ENCODE data around the gene SEC31A.
"Not testable (repeated sequence)": the region's sequence is repeated elsewhere in the genome, so short reads cannot be mapped to it uniquely, and the experiment has no call there.

SEC31A gene

DNA sequence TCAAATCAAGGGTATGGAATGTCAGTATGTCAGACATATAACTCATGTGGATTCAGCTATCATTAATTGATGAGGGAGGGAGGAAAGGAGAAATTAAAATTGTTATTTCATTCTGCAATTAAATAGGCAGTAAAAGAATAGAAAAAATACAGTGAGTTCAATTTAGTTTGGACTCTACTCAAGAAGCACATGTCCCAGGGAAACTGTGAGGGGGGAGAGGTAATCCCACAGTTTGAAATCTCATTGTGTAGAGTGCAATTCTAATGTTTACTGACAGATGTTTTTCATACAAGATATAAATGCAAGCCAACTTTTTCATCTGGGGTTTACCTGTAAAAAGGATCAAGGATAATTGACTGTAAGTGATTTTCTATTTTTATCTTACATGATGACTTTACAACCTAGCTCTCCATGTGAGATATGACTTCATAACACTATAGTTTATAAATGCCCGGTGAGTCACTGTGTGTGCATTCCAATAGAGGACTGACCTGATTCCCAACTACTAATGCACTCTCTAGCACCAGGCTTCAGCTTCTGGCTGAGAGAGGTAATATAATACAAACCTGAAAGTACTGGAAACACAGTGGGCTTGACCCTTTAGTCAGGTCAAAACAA is 57.1 kb downstream of the SEC31A start:
- no peak for DNase-seq

DNA sequence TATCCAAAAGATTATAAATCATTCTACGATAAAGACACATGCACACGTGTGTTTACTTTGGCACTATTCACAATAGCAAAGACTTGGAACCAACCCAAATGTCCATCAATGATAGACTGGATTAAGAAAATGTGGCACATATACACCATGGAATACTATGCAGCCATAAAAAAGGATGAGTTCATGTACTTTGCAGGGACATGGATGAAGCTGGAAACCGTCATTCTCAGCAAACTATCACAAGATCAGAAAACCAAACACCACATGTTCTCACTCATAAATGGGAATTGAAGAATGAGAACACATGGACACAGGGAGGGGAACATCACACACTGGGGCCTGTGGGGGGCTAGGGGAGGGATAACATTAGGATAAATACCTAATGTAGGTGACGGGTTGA is 57.9 kb downstream of the SEC31A start:
- DNase-seq = not testable (repeated sequence)

DNA sequence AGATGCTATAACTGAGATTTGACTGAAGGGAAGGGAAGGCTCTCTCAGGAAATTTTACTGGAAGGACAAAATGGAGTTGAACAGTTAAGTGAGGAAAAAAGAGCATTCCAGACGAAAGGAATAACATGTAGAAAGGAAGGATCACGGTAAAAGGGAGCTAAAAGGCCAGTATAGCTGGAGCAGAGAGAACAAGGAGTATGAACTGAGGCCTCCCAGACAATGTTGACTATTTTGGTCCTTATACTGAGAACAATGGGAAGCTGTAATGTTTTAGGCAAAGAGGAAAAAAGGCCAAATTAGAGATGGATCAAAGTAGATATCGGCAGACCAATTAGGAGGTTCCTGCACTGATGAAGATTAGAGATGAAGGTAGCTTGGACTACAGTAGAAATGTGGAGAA is 65.5 kb downstream of the SEC31A start:
- DNase-seq = no peak

DNA sequence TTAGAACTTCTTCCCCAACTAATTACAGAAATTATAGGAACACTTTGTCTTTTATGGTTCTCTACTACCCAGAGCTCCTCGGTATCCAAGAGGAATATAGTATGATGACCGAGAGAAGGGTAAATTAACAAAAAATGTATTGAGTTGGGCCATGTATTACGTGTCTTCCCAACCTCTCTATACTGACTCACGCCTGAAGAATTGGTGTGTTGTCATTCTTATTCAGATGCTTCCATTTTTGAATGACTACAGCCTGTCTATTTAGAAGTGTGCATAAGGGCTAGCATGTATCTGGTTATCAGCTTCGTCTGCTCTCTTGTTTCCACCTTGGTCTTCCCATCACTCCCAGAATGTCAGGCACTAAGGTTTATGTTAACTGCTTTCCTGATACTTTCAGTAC is 67.9 kb downstream of the SEC31A start:
- no peak for DNase-seq

DNA sequence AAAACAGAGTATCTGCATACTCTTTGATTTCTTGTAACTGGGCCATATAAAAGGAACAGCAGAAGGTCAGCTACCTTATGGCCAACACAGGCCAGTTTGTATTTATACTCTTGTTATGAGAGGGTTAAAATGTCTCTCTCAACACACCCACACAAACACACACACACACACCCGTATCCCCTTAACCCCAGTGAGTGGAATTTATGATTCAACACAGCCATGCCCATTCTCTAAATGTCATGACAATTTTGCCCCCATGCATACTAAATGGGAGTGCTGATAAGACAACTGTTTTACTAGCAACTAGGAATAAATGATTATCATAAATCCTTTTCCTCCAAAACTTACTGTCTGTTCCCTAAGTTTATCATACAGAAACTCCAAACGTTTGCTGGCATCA is 70.3 kb downstream of the SEC31A start:
- no peak for DNase-seq

DNA sequence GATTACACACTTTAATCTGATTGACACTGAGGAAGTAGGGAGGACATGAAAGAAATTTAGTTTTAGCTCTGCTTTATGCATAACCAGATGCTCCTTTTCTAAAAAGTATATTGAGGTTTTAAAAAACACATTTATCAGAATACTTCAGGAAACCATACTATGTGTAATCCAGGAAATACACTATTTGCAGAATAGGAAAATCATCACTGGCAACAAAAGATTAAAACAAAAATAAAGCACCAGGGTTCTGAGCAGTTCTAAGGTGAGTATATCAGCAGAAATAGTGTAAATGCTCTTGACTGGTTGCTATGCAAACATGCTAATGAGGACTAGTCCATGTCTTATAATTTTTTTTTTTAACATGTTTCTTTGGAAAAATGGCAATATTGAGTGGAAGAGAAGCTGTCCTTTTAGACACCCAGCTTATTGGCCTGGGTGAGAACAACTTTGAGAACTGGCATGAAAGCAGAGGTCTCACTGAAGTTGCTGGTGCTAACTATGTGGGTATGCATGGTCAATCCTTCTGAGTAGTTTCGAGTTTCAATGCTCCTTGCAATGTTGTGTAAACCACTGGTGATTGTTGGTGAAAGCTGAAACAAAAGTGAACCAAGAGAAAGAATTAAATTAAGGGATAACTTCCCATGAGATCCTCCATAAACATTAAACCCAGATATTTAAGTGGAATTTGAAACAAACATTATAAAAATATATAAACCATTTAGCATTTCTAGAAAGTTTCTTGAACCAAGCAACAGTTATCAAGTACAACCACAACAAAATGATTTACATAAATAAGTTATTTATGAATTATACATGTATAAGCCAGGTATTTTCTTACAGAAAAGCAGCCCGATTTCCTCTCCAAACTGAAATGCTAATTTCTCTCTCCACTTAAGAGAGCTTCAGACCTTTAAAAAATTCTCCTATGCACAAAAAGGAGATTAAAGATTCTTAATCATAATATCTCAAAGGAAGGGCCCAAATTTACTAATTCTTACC is 72.0 kb downstream of the SEC31A start:
- no peak for DNase-seq

DNA sequence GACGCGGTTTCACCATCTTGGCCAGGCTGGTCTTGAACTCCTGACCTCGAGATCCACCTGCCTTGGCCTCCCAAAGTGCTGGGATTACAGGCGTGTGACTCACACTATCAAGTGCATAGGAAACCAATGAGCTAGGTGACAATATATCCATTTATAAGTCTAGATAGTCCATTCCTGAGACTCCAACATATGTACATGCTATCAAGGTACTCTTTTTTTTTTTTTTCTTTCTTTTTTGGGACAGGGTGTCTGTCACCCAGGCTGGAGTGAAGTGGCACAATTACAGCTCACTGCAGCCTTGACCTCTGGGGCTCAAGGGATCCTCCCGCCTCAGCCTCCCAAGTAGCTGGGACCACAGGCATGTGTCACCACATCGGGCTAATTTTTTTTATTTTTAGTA is 74.1 kb downstream of the SEC31A start:
- not testable (repeated sequence) for DNase-seq

DNA sequence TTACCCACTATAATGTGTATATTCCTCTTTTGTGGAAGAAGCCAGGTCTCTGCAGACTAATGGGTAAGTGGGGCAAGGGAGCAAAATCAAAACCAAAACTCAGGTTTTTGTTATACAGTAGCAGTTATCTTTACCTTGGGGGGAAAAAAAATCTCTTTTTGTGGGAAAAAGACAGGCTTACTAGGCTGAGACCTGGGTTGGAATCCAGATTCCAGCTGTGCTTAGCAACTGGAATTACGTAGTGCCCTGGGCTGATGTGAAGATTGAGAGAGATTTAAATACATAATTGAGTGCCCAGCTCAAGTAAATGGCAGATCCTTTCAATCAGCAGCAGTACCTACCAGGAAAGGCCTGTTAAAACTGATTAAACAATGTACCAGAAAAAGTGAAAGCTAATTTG is 76.9 kb downstream of the SEC31A start:
- no peak for DNase-seq

DNA sequence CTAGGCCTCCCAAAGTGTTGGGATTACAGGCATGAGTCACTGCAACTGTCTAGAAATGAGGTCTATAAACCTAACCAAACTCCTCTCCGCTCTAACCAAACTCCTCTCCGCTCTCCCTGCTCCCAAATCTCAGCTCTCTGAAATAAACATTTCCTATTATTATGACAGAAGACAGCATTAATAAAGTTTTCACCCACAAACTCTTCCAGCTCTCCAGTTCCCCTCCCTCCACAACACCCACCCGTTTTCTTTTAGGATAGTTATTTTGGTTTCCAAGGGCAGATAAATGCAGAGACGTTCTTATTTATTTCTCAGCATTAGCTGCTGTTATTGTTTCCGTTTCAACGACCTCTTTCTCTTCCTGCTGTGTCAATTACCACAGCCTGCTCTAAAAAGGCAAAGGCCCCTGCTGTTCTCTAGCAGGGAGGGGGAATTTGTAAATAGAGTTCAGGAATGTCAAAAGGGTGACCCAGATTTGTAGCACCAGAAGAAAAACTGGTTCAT is 79.1 kb downstream of the SEC31A start:
- DNase-seq = no peak

DNA sequence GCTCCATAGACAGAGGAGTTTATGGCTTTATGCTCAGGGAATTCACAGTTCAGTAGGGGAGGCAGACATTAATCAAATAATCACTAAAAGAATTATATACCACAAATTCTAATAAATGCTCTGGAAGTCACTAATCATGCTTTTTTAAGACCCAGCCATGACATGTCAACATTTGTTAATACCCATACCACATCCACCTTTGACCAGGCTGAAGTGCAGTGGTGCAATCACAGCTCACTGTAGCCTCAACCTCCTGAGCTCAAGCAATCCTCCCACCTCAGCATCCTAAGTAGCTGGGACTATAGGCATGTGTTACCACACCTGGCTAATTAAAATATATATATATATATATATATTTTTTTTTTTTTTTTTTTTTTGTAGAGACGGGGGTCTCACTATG is 79.6 kb downstream of the SEC31A start:
- no peak for DNase-seq

DNA sequence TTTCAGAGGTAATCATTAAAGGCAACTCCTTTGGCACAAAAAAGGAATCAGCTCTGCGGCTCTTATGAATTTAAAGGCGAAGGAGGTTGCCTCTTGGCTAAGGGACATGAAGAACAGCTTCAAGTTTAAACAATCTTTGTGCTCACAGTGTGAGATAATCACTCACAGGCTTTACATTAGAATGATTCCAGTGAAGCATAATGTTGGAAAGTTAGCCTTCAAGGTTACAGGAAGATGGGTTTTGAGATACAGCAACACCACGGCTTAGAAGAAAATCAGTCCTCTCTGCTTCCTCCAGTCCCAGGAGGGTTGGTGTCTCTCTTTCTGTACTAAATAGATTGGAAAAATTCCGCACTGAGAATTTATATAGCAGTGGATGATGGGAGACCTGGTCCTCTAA is 80.8 kb downstream of the SEC31A start:
- DNase-seq = no peak

DNA sequence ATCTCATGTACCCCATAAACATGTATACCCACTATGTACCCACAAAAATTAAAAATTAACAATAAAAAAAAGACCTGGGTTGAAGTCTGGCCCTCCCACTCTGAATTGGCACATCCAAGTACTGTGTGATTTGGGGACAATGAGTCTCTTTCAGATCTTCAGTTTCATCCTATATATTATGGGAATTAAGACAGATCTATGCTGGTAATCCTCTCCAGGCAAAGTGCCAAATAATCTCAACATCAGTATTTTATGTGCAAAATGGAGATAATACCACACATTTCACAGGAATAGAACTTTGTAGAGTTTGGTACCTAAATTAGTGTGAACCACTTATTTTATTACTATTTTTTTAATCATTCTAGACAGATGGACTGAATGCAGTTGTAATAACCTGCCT is 81.3 kb downstream of the SEC31A start:
- no peak for DNase-seq

DNA sequence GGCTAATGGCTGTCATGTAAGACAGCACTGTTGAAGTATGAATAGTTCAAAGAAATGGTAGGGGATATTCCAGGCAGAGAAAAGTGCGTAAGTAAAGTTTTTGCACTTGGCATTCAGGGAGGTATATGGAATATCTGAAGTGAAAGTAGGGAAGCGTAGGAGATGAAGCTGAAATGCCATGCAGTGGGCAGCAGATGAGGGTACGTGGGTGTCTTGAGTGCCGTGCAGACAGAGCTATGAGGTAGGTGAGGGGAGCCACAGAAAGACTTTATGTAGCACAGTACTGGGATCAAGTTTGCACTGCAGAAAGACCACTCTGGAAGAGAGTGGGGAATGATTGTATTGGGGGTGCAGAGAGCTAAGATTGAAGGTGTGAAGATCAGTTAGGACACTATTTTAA is 87.2 kb downstream of the SEC31A start:
- no peak for DNase-seq

DNA sequence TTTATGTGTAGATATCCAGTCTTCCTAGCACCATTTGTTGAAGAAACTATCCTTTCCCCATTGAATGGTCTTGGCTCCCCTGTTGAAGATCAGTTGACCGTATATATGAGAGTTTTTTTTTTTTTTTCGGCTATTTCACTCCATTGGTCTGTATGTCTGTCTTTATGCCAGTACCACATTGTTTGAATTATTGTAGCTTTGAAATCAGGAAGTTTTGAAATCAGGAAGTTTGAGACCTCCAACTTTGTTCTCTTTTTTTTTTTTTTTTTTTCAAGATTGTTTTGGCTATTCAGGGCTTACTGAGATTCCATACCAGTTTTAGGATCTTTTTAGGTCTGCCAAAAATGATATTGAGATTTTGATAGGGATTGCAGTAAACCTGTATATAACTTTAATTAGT is 88.0 kb downstream of the SEC31A start:
- DNase-seq = no peak

DNA sequence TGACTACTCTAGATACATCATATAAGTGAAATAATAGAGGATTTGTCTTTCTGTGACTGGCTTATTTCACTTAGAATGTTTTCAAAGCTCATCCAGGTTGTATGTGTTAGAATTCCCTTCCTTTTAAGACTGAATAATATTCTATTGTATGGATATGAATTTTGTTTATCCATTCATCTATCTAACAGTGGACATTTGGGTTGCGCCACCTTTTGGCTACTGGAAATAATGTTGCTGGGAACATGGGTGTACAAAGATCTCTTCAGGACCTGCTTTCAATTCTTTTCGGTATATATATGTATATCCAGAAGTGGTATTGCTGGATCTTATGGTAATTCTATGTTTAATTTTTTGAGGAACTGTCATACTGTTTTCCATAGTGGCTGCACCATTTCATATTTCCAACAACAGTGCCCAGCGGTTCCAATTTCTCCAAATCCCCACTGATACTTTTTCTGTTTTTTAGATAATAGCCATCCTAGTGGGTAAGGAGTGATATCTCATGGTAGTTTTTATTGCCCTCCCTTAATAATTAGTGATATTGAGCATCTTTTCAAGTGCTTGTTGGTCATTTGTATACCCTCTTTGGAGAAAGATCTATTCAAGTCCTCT is 88.9 kb downstream of the SEC31A start:
- DNase-seq = no peak

DNA sequence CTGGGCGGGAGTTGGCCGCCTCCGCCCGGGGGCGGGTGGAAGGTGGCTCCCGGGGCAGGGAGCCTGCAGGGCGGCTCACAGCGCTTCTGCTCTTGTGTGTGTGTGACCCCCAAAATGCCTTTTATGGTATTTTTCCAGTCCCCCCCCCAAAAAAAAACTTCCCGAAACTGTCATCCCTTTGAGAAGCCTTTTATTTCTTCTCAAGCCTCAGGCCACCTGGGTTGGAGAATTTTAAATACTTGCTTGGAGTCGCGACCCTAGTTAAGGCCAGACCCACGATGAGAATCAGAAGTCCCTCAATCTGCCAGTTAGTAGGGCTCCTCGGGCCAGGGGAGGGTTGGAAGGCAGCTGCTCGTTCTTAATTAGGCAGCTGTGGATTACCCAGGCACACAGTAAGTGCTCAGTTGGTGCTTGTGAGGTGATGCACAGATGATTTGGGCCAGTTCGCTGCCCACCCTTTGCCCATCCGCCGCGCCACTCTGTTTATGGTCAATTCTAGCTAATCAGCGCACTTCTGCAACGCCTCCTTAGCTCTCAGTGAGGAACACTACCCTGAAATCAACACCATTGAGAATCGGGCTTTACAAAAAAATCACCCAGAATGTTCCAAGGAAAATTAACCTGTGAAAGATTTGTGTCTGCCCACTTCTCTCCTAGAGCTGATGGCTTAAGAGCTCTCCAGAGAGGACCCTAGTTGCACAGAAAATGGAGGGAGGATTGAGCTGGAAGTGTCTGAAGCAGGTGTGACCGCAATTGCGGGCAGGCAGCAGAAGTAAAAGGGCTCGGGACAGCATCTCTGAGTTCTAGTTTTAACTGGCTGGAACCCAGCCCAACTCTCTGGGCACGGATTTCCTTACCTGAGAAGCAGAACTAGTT is 91.7 kb downstream of the SEC31A start:
- DNase-seq = no peak

DNA sequence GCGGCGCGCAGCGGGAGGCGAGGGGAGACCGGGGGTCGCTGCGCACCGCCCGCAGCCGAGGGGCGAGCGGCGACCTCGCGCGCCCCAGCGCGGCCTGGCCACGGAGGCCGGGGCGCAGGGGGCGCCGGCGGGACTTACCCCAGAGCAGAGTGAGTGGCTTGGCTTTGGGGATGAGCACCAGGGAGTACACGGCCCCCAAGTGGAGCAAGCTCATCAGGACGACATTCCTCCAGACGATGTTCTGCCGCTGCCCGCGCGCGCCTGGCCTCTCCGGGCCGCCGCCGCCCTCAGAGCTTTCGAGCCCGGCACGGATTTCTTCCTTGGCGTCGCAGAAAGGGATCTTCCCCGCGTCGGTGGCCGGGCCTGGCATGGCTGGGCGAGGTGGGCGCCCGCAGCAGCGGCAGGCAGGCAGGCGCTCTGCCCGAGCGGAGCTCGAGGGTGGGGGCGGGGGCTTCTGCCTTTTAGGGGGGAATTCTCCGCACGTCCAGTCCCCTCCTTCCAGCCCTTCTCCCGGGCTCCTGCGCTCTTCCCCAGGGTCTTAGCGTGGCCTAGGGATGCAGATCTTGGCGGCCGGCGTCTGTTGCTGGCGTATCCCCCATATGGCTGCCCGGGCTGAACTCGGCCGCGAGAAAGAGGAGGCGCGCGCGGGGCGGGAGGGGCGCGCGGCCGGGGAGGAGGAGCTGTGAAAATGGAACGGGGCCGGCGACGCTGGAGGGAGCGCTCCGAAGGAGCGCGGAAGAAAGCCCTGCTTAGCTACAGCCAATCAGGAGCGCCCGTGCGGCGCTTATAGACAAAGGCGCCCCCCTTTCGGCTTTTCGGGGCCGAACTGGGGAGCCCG is 92.6 kb downstream of the SEC31A start, which contains the start of gene SCD5:
TSS of gene SCD5 (minus strand) at position 629 of the 838 bp plus-strand sequence. CDS start at position 370, 259 bp downstream.
- peak; percentile 29 to 73 for DNase-seq

DNA sequence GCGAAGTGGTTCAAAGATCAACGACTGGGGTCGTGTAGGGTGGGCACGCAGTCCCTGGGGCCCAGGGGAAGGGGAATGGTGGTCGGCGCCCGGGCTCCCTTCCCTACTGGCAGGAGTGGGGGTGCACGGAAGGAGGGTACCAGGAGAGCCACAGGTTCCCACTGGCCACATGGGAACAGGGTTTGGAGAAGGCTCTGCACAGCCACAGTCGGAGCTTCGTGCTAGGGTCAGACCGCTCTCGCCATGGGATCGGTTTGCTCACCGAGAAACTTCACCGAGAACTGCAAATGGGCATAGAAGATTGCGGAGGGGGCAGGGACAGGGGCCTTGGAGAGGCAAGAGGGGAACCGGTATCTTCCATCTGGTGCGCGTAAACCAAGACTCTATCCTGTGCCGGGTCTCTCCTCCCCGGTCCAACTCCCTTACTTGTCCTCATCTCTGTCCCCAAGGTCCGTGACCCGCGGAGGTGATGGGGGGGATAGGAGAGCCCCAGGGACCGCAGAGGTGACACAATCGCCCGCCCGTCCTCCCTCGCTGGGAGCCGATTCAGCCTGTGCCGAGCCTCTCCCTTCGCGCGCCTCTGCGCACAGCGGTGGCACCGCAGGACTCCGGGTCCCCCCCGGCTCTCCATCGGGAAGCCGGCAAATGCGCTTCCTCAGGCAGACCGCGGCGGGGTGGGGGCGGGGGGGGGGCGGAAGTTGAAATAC is 93.4 kb downstream of the SEC31A start:
- DNase-seq = peak in 1 of 2 donors; percentile 23

DNA sequence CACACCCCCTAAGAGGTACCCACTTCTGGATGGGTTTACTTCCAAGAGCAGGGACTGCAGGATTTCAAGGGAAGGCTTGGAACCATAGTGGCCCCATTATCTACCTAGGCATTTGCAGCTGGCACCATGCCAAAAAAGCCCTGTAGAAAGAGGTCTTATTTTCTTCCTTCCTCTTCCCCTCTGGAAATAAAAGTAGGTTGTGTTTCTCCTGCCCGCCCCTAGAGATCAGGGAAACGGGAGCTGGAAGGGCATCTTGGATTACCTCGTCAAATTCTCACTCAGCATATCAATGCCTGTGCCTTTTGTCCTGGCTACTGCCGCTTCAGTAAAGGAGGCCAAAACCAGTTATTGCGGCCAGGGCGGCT is 93.9 kb downstream of the SEC31A start:
- DNase-seq = no peak

DNA sequence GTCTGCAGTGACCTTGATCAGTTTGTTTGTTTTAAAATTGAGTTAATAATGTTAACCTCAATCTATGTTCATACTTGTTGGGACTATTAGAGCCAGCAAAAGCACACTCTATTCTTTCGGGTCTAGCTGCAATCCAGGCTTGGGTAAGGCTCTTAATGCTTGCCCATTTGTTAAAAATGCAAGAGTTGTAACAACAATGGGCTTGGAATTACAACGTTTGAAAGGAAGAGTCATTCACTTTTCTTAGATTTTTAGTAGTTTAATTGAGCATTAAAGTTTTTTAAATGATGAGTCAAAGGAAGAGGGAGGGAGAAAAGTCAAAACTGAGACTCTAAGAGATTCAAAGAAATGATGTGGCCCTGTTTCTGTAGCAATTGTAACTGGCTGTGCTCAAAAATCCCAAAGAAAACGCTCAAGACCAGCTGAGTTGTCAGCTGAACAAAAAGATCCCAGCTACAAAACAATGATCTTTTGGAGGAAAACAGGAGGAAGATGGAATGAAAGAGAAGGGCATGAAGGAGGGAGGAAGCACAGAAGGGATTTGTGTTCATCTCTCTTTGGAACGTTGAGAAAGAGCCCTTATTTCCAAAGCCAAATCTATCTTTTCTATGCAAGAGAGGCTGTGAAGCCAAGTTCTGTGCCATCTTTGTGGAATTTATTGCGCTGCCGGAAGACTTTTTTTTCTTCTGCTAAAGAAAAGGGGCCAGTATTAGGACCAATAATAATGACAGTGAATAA is 97.9 kb downstream of the SEC31A start:
- no peak for DNase-seq

Data from stimulated activated CD4-positive, alpha-beta T cell treated with anti-CD3 and anti-CD28 coated beads, Interleukin-2, amount 100 ng/mL, for 24 hours (primary cell).